ENCODE data around the gene SELENOT.

Gene SELENOT

GRCh38 chr3:150673966-150674365, 70.8 kb downstream of the SELENOT start:
- DNase-seq: no peak

- DNase-seq: no peak
Measured at GRCh38 chr3:150675587-150675986, 72.5 kb downstream of the SELENOT start.
